HG02973 (cell line): ENCODE results near the gene TIAL1.
"Not testable (repeated sequence)": the region's sequence is repeated elsewhere in the genome, so short reads cannot be mapped to it uniquely, and the experiment has no call there.

ENCODE experiments used
- ATAC-seq: cut with Tn5 transposase; IDR thresholded peaks from one replicate; pipeline ENCODE4 v1.9.1; 2021; ENCODE audit warnings: moderate library complexity; ENCODE audit not compliant: unreplicated experiment

The TIAL1 gene

GRCh38 chr10:119614686-119615085 is 17.9 kb upstream of the TIAL1 start:
- ATAC-seq = no peak

- no peak for ATAC-seq
Observed at GRCh38 chr10:119613741-119614140, 17.0 kb upstream of the TIAL1 start.

- ATAC-seq = no peak
Observed at GRCh38 chr10:119611433-119611832, 14.7 kb upstream of the TIAL1 start.

GRCh38 chr10:119609516-119609915 is 12.8 kb upstream of the TIAL1 start:
- no peak for ATAC-seq

GRCh38 chr10:119608316-119609155 is 11.8 kb upstream of the TIAL1 start:
- ATAC-seq = no peak

GRCh38 chr10:119604468-119604867 is 7.7 kb upstream of the TIAL1 start:
- no peak for ATAC-seq

GRCh38 chr10:119602241-119603095 is 5.7 kb upstream of the TIAL1 start:
- no peak for ATAC-seq

- ATAC-seq = no peak
Observed at GRCh38 chr10:119598397-119598796, 1.6 kb upstream of the TIAL1 start.

- peak; percentile 24 for ATAC-seq
Observed at GRCh38 chr10:119597405-119598186, 832 bp upstream of the TIAL1 start.

GRCh38 chr10:119595676-119596515 is 868 bp downstream of the TIAL1 start:
- ATAC-seq = no peak

GRCh38 chr10:119595134-119595675 is 1.6 kb downstream of the TIAL1 start:
- ATAC-seq = no peak

- no peak for ATAC-seq
Observed at GRCh38 chr10:119588071-119588470, 8.7 kb downstream of the TIAL1 start.

GRCh38 chr10:119578355-119578754 is 18.4 kb downstream of the TIAL1 start:
- no peak for ATAC-seq

GRCh38 chr10:119575991-119576390 is 20.8 kb downstream of the TIAL1 start:
- no peak for ATAC-seq

- no peak for ATAC-seq
Observed at GRCh38 chr10:119575506-119575905, 21.3 kb downstream of the TIAL1 start.

- ATAC-seq = no peak
Observed at GRCh38 chr10:119567978-119568377, 28.8 kb downstream of the TIAL1 start.

- ATAC-seq = no peak
Observed at GRCh38 chr10:119562097-119562496, 34.7 kb downstream of the TIAL1 start.

- ATAC-seq = not testable (repeated sequence)
Observed at GRCh38 chr10:119559511-119559910, 37.3 kb downstream of the TIAL1 start.

- not testable (repeated sequence) for ATAC-seq
Observed at GRCh38 chr10:119556081-119556480, 40.7 kb downstream of the TIAL1 start.
